AG08396 (cell line): ENCODE results near the gene FXYD6.
"Not testable (repeated sequence)": the region's sequence is repeated elsewhere in the genome, so short reads cannot be mapped to it uniquely, and the experiment has no call there.

Experiments used
- DNase-seq: peaks from one replicate; pipeline ENCODE4 v3.0.0; 2012; ENCODE audit warnings: low spot score, mixed read lengths

Gene FXYD6, protein sequence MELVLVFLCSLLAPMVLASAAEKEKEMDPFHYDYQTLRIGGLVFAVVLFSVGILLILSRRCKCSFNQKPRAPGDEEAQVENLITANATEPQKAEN

DNA sequence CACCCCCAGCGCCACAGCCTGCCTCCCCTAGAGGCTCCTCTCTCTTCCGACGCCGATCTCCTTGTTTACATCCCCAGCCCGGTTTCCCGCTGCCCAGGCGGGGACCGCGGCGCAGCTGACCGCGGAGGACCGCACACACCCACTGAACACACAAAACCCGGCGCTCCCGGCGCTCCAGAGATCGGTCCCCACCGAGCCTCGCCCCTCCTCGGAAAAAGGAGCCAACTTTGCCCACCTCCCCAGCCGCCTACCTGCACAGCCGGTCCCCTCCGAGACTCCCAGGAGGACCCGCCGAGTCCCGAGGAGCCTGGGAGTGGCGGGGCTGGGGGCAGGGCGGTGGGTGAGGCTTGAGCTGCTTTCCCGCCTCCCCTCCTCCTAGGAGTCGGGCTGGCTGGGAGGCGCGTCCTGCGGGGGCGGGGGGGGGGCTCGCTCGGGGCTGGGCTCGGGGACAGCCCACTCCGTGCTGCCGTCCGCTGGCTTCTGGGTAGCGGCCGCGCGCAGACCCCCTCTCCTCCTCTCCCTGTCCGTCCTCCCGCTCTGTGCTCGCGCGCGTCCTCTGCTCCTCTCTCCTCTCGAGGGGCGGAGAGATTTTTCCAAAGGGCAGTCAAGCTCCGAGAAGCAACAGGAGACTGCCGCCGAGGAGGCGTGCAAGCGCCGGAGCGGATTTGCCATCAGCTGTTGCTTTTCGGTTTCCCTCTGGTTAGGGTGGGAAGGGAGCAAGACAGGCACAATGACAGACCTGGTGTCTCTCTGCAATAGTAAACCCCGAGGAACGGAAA lies at the start of gene FXYD6:
Gene FXYD6 (minus strand): TSS at position 318 of the 779 bp plus-strand sequence. CDS start 33,882 bp downstream, outside the sequence.
- DNase-seq, result no peak

DNA sequence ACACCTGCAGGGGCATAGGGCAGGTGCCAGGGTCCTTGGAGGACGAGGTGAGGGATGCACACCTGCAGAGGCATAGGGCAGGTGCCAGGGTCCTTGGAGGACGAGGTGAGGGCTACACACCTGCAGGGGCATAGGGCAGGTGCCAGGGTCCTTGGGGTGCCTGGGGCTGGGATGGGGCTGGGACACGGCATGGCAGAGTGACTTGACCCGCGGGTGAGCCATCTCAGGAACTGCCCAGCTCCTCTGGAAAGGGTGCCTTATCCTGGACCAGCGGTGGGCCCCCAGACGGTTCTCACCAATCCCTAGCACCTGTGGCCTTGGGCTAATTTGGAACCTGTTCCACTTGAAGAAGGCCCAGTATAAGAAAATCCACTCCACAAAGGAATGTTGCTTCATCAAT lies 49.7 kb upstream of the FXYD6 start:
- not testable (repeated sequence) for DNase-seq

DNA sequence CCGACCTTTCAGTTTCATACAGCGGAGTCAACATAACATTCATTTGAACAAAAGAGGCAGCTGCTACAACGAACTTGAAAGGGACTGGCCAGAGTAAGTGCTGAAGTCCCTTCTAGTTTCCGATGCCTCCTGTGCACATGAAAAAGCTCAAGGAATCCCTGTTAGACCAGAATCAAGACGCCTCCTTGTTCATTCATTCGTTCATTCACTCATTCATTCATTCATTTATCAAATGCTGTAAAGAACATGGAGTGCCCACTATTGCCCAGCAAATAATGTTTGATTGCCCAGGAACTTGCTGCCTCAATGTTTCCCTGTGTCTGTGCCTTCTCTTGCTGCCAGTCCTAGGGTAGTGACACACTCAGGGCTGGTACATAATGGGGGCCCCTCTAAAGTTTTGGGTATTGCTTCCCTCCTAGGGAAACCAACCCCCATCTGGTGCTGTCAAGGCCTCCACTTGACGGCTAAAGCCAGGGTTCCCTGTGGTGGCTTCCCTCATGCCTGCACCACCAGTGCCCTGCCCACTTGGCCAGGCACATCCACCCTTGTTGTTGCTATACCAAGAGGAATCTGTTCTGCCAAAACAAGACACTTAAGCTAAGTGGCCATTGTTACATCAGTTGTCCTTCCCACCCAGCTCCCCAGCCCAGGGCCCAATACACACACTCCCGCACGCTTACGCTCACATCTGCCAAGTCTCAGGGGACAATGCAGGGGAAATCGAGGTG lies 48.9 kb upstream of the FXYD6 start:
- no peak for DNase-seq

DNA sequence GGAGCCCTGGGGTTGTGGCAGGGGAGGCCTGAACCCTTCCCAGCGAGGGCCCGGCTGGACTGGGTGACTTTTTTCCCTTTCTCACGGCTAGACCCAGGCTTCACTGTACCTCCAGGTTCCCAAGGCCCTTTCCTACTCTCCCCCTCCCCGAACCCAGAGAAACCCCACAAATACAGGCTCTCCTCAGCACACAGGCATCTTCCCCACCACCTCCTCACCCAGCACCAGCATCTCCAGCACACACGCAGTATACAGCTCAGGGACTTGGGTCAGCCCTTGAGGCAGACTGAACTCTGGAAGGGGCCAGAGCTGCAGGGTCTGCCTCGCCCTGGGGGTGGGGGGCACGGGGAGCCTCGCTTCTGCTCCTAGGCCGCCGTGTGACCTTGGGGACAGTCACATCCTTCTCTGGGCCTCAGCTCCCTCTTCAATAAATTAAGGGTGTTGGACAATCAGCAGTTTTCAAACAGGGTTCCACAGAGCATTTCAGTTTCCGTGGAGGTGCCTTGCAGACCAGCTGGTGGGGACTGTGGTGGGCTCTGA lies 48.2 kb upstream of the FXYD6 start:
- no peak for DNase-seq

DNA sequence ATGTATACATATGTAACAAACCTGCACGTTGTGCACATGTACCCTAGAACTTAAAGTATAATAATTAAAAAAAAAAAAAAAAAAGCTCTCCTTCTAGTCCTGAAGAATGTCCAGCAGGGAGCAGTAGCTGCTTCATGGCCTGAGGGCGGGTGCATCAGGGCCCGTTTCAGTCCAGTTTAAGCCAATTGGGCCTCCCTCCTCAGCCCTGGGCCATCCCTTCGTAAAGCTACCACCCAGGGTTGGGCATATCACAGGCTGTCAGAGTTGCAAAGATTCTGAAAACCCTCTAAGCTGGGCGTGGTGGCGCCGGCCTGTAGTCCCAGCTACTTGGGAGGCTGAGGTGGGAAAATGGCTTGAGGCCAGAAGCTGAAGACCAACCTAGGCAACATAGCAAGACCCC lies 47.3 kb upstream of the FXYD6 start:
- DNase-seq, result no peak

DNA sequence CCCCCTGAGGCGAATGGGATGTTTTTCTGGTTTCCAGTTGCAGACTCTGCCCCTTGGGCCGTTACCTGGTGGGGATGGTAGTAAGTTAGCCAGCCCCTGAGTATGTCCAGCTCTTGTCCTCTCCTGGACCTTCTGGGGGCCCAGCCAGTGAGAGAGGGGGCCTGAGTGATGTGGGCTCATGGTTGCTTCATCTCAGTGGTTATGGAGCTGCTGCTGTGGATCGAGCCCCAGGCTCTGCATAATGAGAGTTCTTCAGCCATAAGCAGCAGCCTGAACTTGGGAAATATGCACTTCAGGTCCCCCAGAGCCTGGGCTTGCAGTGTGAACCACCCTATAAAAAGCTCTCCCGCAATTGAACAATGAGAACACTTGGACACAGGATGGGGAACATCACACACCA lies 46.8 kb upstream of the FXYD6 start:
- DNase-seq, result no peak

DNA sequence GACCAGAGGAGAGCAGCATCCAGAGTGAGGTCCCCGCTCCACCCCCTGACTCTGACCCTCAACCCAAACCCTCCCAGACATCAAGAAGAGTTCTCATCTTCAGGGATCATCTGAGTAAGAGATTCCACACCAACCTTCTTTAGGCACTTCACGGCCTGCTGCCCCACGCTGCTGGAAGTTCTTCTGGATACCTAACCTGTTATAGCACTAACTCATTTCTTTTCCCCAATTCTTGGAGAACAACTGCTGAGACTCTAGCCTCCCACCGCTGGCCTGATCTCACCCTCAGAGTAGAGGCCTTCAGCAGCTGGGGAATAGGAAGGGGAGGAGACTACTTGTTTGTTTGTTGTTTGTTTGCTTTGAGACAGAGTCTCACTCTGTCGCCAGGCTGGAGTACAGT lies 45.4 kb upstream of the FXYD6 start:
- no peak for DNase-seq

DNA sequence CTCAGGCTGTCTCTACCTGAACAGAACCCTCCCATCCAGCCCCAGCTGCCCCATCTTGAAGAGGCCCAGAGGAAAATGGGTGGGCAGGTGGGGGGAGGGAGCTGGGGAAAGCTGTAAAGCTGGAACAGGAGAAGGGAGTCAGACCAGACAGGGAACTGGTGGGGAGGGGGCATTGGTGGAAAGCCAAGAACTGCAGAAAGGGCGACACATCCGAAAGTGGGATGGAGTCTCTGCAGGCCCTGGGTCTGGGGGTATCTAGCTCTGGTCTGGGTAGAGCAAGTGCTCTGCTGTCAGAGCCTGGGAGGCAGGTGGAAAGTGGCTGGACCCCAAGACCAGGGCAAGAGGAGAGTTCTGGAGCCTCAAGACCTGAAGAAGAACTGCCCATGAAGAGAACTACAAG lies 45.0 kb upstream of the FXYD6 start:
- DNase-seq, result no peak

DNA sequence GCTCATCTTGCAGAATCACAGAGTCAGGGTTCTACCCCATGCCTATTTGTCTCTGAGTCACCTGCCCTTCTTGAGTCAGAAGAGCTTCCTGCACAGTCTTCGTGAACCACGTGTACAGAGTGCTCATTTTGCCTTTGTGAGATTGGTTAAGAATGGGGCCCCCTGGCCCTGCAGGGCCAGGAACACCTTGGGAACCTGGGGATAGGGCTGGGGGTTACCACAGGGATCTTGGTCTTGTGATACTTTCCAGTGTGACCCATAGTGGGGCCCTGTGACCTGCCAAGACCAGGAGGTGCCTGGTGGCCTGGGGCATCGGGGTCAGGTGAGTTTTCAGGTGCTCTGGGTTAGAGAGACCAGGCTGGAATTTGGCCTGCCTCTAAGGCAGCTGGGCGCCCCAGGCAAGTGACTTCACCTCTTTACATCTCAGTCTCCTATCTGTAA lies 43.3 kb upstream of the FXYD6 start:
- DNase-seq, result no peak

DNA sequence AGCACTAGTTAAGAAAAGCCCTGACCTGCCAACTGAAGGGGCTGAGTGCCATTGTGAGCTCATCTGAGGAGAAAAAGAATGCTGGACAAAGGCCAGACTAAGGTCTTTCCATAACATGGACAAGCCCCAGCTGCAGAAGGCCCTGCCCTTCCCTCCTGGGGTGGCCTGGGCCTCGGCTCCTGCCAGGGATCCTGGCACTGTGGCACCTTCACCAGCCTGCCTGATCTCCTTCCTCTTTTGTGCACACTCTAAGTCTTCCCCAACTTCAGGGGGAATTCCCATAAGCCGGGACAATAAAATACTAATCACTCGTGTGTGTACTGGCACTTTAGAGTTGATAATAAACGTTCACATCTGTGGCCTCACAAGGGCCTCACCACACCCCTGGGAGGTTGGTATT lies 42.9 kb upstream of the FXYD6 start:
- no peak for DNase-seq

DNA sequence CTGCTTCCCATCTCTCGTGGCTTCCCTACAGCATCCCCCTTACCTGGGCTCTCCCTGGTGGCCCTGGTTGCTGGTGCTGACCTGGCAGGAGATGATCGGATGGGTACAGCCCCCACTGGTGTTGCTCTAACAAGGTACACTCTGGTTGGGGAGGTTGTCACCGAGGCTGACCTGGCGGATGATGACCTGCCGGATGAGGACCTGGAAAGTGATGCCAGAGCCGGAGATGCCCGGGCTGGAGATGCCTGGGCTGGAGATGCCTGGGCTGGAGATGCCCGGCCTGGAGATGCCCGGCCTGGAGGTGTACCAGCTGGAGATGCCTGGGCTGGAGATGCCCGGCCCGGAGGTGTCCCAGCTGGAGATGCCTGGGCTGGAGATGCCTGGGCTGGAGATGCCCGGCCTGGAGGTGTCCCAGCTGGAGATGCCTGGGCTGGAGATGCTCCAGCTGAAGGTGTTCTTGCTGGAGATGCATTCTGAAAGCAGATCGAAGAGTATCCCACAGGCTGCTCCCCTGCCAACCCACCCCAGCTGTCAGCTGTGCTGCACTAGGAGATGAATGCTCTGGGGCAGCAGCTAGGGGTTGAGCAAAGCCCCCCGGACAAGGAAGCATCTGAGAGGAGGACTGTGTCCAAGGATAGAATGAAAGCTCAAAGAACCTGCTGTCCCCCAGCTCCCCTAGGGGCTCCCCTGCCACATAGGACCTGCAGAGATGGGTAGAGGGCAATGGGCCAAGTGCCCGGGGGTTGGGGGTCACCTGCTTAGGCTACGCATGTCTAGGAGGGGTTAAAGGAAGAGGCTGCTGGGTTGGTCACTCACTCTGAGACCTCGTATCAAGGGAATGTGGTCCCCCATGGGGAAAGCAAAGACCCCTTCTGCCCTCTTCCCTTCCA lies 42.2 kb upstream of the FXYD6 start:
- DNase-seq, result no peak

DNA sequence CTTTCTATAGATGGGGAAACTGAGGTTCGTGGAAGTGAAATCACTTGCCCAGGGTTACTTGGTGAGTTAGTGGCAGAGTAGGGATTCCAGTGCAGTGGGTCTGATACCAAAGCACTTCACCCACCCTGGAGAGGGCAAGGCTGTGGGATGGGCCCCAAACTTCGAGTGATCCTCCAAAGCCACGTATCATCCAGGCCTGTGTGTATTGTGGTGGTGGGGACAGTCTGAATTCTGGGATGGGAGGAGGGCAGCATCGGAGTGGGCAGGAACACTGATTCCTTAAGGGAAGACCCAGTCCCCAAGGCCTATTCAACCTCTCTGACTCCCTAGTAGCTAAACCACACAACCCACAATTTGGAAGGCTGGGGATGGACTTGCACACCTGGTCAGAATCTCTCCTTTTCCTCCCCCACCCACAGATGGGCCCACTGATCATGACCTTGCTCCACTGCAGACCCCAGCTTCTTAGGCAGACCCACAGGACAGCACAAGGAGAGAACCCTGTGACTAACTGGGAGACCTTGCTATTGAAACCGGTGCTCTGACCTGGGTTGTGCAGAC lies 41.2 kb upstream of the FXYD6 start:
- DNase-seq, result no peak

DNA sequence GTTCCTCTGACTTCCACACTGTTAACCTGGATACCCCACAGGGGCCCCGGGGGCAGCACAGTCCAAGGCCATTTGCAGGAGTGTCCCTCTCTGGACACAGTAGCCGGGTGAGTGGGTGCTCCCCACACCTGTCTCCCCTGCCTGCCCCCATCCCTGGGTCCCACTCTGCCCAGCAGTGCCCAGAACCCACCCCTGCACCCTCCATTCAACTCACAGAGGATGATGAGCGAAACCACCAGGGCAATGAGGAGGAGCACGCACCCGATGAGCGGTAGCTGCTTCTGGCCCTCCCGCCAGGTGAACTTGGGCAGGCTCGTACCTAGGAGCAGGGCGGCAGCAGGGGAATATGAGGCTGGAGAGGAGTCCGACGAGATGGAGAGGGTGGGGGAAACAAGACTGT lies 40.5 kb upstream of the FXYD6 start:
- DNase-seq, result no peak

DNA sequence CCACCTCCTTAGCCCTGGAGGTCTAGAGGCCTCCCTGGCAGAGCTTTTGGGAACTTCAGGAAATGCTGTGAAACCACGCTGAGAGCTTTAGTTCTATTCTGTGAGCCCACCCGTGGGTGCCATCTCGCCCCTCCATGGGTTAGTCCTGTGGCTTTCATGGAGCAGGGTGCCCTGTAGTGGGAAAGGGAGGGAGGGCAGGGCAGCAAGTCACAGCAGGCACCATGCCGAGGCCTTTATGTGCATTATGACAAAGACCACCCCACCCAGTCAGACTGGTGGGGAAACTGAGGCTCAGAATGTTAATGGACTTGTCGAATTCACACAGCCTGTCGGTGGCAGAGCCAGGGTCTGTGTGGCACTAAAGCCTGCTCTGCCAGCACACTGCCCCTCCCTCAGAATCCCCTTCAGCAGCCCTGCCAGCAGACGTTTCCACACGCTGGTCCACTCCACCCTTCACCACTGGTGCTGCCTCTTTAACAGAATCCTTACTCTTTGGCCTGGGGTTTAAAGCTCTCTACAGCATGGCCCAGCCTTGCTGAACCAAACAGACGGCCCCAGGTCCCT lies 39.3 kb upstream of the FXYD6 start:
- no peak for DNase-seq

DNA sequence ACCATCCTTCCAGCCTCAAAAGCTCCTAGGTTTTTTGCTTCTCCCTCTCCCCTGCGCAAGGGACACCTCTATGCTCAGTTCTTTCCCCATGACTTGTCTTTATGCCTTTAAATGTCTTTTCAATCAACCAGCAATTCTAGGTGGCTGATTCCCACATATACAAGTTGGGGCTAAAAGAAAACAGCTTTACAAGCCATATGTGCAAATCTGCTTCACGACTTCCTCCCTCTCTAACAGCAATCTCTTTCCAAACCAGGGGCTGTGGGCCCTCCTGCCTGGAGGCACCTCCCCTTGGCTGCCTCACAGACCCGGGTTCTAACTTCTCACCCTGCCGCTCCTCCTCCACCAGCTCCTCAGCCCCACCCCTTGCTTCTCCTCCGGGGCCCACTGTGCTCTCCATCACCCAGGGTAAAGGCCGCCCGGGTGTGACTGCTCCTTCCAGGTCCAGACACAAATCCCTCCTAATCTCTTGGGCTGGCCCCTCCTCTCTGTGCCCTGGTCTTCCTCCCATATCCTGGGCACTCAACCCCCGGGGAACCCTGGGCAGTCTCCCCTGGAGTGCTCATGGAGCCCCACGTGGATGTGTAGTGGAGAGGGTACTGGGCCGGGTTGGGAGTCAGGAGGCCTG lies 38.6 kb upstream of the FXYD6 start:
- DNase-seq, result no peak

DNA sequence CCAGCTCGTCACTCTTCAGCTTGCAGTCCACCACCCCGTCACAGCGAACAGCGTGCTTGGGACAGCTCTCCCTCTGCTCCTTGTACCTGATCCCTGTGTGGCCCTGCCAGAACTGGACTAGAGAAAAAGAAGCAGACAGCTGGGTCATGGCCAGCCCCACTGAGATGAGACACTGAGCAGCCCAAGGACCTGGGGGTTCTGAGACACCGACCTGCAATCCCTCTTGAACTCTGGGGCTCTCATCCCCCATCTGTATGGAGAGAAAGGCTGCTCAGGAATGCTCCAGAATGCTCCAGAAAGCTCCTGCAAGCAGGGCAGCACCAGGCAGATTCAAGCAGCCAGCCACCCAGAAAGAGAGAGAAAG lies 37.9 kb upstream of the FXYD6 start:
- DNase-seq, result no peak

DNA sequence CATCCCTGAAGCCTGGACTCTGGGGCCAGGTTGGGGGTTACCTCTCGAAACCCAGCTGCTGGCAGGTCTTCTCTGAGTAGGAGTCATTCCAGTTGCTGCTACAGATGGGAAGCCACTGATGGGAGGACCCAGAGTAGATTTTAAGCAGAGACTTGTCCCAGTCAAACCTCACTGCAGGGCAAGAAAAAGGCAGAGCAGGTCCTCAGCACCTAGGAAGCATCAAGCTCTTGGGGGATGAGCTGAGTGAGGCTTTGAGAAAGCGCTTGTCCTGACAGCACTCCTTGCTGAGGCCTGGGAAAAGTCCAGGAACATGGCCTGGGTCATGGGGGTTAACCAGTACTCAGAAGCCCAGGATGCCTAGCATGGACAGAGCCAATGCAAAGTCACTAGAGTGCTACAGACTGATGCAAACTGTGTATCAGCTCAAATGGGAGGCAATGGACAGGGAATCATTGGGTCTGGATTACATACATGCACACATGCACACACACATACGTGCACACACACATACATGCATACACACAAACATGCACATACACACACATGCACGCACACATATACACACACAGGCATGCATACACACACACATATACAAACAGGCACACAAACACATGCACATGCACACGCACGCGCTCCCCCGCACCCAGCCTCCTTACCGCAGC lies 37.4 kb upstream of the FXYD6 start:
- DNase-seq, result no peak

DNA sequence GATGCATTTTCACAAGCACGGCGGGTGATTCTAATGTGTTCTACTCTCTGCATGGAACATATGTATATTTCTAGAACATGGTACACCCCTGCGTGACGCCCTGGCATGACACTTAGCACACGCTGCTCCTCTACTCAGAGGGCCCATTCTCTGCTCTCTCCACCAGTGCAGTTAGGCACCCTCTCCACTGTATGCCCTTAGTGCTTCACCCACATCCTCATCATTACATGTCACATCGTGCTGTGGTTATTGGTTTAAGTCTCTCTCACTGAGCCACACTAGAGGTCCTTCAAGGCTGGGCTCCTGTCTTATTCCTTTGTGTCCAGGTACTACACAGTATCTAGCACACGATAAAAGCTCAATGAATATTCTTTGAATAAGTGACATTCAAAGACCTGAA lies 36.0 kb upstream of the FXYD6 start:
- DNase-seq, result no peak

DNA sequence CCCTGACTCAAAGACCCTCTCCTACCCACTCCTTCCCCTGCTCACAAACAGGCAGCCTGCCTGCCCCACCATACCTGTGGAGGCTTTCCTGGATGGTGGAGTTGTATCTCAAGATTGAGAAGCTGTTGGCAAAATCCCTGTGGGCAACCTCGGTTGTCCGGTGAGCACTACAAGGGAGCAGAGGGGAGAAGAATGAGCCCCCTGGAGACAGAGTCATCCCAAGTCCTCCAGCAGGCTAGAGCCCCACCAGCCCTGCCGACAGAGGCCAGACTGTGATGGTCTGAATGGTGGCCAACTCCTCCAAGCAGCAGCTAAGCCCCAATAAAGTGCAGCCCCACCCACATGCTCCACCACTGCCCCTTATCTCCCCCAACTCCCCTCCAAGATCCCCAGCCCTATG lies 35.2 kb upstream of the FXYD6 start:
- DNase-seq, result no peak

DNA sequence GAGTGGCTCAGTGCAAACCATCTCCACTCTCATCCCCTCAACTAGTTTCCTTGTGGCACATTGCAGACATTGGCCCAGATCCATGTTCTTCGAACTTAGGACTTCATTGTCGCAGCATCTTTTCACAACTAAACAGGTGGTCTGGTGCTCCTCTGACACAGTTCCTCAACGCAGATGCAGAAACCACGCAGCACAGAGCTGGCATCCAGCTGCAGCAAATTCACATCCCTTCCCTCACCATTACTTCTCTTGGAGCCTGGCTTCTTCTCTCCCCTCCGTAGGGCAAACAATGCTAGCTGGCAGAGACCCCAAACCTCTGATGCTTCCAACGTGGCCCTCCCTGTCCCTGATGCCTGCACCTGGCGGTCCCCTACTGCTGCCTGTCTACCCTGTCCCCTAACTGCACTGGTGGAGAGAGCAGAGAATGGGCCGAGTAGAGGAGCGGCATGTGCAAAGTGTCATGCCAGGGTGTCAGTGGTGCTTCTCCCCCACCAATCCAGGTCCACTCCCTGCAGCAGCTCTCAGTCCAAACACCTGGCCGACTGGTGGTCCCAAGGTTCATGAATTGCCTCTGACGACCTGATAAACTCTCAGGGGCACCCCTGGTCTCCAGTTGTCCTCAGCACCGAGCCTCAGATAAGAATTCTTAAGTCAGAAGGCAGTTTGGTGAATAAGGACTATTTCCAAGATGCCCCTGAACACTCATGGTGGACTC lies 34.6 kb upstream of the FXYD6 start:
- no peak for DNase-seq
